Vagina (tissue), 2 donors: ENCODE data around the gene INTS15.

Experiments
- POLR2A ChIP-seq, 2 donors: fragments of 450-650 bp; IDR thresholded peaks; one replicate each; pipeline ENCODE4 v1.6.1; 2017; ENCODE audit warnings: antibody characterized with exemption in 2 of 2, mild to moderate bottlenecking in 2 of 2, moderate library complexity in 2 of 2
- TF ChIP-seq, protein P1 (sequence below), 3 experiments: fragments of 450-650 bp in 2 of 3; fragments of 200-600 bp in 1 of 3; sonication (generic) in 1 of 3; IDR thresholded peaks; one replicate each; pipeline ENCODE4 v1.5.1; 2017 to 2019; ENCODE audit warnings: antibody characterized with exemption in 3 of 3, mild to moderate bottlenecking in 2 of 3, moderate library complexity in 2 of 3

DNA sequence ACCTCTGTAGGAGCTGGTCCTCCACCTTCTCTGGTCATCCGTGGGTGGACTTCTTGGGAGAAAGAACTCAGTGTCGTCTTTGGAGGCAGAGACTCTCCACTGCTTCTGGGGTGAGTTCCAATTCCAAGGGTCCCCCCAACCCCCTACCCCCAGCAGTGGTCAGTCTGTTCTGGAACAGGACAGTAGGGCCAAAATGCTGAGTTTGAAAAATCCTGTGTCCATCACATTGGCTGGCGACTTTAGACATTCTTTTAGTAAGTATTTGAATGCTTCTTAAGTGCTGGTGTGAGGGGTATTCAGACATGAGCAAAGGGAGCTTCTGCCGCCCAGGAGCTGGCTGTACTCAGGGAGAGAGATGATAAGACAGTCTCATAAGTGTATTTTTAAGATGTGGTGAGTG lies 49.2 kb downstream of the INTS15 start:
- TF ChIP-seq, protein P1, sequence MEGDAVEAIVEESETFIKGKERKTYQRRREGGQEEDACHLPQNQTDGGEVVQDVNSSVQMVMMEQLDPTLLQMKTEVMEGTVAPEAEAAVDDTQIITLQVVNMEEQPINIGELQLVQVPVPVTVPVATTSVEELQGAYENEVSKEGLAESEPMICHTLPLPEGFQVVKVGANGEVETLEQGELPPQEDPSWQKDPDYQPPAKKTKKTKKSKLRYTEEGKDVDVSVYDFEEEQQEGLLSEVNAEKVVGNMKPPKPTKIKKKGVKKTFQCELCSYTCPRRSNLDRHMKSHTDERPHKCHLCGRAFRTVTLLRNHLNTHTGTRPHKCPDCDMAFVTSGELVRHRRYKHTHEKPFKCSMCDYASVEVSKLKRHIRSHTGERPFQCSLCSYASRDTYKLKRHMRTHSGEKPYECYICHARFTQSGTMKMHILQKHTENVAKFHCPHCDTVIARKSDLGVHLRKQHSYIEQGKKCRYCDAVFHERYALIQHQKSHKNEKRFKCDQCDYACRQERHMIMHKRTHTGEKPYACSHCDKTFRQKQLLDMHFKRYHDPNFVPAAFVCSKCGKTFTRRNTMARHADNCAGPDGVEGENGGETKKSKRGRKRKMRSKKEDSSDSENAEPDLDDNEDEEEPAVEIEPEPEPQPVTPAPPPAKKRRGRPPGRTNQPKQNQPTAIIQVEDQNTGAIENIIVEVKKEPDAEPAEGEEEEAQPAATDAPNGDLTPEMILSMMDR (IDR thresholded peaks at IDR 0.05), result no peak
- no peak for TF ChIP-seq POLR2A (IDR thresholded peaks at IDR 0.05)
